Dendritic cell treated with granulocyte-macrophage colony-stimulating factor and Interleukin-4, amounts not matched to agents 40 ng/mL and 50 ng/mL, for 4 days (primary cell): ENCODE data around the gene GMEB1.
"Not testable (repeated sequence)": the region's sequence is repeated elsewhere in the genome, so short reads cannot be mapped to it uniquely, and the experiment has no call there.

Source experiments
- H3K27ac Mint-ChIP-seq: one replicate; pipeline ENCODE4 v1.8.0; 2022; ENCODE audit warnings: mild to moderate bottlenecking, mixed read lengths
- H3K27me3 Mint-ChIP-seq: one replicate; pipeline ENCODE4 v1.8.0; 2022; ENCODE audit warnings: mild to moderate bottlenecking, mixed read lengths
- H3K36me3 Mint-ChIP-seq: one replicate; pipeline ENCODE4 v1.8.0; 2022; ENCODE audit warnings: low read depth, mixed read lengths
- H3K4me1 Mint-ChIP-seq: one replicate; pipeline ENCODE4 v1.8.0; 2022; ENCODE audit warnings: low read depth, mixed read lengths
- H3K4me3 Mint-ChIP-seq: one replicate; pipeline ENCODE4 v1.8.0; 2022; ENCODE audit warnings: mild to moderate bottlenecking, moderate library complexity, mixed read lengths
- H3K9me3 Mint-ChIP-seq: one replicate; pipeline ENCODE4 v1.8.0; 2022; ENCODE audit warnings: mixed read lengths
- intact Hi-C: fragments of 100-400 bp; cut with micrococcal nuclease; formaldehyde crosslinking; loops from one replicate; pipeline ENCODE4 v1.15.0; 2022

GMEB1 gene

GRCh38 chr1:28750771-28751294 lies 82.2 kb downstream of the GMEB1 start:
- H3K27ac Mint-ChIP-seq, intact Hi-C loops, H3K4me3 Mint-ChIP-seq, H3K9me3 Mint-ChIP-seq, H3K27me3 Mint-ChIP-seq: not testable (repeated sequence)
- Mint-ChIP-seq H3K4me1 (peaks cover 48% of the 10 kb centered on the region), H3K36me3 (peaks cover 51% of the 10 kb centered on the region)

GRCh38 chr1:28751315-28752060 lies 82.9 kb downstream of the GMEB1 start:
- intact Hi-C loops = no loop called here
- no peak overlapping the region for H3K27ac Mint-ChIP-seq
- H3K36me3 Mint-ChIP-seq = peaks cover 44% of the 10 kb centered on the region
- H3K9me3 Mint-ChIP-seq = no peaks in the 10 kb centered on the region
- H3K27me3 Mint-ChIP-seq = no peaks in the 10 kb centered on the region
- H3K4me3 Mint-ChIP-seq = no peak overlapping the region
- H3K4me1 Mint-ChIP-seq = peaks cover 42% of the 10 kb centered on the region

DNA sequence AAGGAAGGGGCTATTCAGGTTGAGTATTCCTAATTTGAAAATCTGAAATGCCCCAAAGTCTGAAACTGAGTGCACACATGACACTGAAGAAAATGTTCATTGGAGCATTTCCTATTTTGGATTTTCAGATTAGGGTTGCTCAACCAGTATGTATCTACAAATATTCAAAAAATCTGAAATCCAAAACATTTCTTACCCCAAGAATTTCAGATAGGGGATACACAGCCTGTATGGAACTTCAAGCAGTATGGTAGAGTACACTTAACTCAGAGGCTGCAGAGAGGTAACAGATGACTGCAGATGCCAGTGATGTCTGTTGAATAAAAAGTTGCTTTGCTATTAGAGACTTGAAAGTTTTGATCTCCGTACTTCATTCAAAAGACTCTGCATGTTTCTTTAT lies 87.1 kb downstream of the GMEB1 start:
- intact Hi-C loops = no loop called here
- no peaks in the 10 kb centered on the region for H3K27me3 Mint-ChIP-seq
- H3K36me3 Mint-ChIP-seq = peaks cover 41% of the 10 kb centered on the region
- H3K9me3 Mint-ChIP-seq = no peaks in the 10 kb centered on the region
- peaks cover 23% of the 10 kb centered on the region for H3K4me1 Mint-ChIP-seq
- no peak overlapping the region for H3K27ac Mint-ChIP-seq
- no peak overlapping the region for H3K4me3 Mint-ChIP-seq

DNA sequence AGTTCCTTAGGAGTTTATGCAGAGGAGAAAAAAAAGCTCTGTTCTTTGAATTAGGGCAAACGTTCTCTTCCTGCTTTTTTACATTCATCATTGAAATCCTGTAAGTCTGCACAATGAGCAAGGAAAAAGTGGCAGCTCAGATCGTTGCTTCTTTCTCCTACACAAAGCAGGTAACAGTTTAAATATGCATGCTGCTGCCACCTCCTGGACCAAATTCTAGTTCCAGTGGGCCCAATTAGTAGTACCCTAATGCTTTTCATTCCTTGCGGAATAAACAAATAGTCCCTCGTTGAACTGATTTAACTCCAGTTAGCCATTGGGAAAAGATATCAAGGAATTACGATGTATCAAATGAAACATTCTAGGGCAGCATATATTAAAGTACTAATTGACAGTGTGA lies 88.3 kb downstream of the GMEB1 start:
- peaks cover 15% of the 10 kb centered on the region for H3K4me1 Mint-ChIP-seq

GRCh38 chr1:28758420-28758819 lies 89.8 kb downstream of the GMEB1 start:
- no peaks in the 10 kb centered on the region for H3K27me3 Mint-ChIP-seq
- intact Hi-C loops = no loop called here
- H3K36me3 Mint-ChIP-seq = peaks cover 39% of the 10 kb centered on the region
- H3K4me1 Mint-ChIP-seq = peaks cover 12% of the 10 kb centered on the region
- H3K9me3 Mint-ChIP-seq = no peaks in the 10 kb centered on the region
- no peak overlapping the region for H3K27ac Mint-ChIP-seq
- H3K4me3 Mint-ChIP-seq = no peak overlapping the region

More for the DNA sequence above, 88.3 kb downstream of the GMEB1 start:
- Mint-ChIP-seq H3K27ac (no peak overlapping the region), H3K27me3 (no peaks in the 10 kb centered on the region), H3K36me3 (peaks cover 42% of the 10 kb centered on the region), H3K9me3 (no peaks in the 10 kb centered on the region), H3K4me3 (no peak overlapping the region)
- intact Hi-C loops = no loop called here

DNA sequence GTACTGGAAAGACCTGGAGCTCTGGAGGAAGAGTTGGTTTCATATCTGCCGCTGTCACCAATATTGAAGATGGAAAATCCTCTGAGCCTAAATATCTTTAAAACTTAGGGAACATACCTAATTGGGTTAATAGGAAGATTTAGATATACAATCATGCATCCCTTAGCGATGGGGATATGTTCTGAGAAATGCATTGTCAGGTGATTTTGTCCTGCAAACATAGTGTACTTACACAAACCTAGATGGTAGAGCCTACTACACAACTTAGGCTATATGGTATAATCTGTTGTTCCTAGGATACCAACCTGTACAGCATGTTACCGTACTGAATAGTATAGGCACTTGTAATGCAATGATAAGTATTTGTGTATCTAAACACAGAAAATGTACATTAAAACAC lies 90.7 kb downstream of the GMEB1 start:
- no peak overlapping the region for H3K27ac Mint-ChIP-seq
- peaks cover 40% of the 10 kb centered on the region for H3K36me3 Mint-ChIP-seq

DNA sequence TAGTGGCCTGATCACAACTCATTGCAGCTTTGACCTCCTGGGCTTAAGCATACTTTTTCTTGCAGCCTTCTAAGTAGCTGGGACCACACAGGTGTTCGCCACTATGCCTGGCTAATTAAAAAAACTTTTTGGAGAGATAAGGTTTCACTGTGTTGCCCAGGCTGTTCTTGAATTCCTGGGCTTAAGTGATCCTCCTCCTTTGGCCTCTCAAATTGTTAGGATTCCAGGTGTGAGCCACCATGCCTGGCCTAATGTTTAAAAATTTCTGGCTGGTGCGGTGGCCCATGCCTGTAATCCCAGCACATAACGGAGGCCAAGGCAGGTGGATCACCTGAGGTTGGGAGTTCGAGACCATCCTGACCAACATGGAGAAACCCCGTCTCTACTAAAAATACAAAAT lies 92.6 kb downstream of the GMEB1 start:
- intact Hi-C loops = no loop called here
- Mint-ChIP-seq H3K4me1 (peaks cover 5% of the 10 kb centered on the region), H3K27ac (no peak overlapping the region), H3K27me3 (no peaks in the 10 kb centered on the region), H3K36me3 (peaks cover 60% of the 10 kb centered on the region), H3K9me3 (no peaks in the 10 kb centered on the region), H3K4me3 (no peak overlapping the region)

More for the DNA sequence above, 90.7 kb downstream of the GMEB1 start:
- no peaks in the 10 kb centered on the region for H3K9me3 Mint-ChIP-seq
- H3K4me1 Mint-ChIP-seq = peaks cover 5% of the 10 kb centered on the region
- H3K4me3 Mint-ChIP-seq = no peak overlapping the region
- no peaks in the 10 kb centered on the region for H3K27me3 Mint-ChIP-seq
- intact Hi-C loops = no loop called here

- Mint-ChIP-seq H3K4me1 (peaks cover 6% of the 10 kb centered on the region), H3K9me3 (no peaks in the 10 kb centered on the region), H3K27ac (no peak overlapping the region), H3K36me3 (peaks cover 79% of the 10 kb centered on the region), H3K27me3 (no peaks in the 10 kb centered on the region), H3K4me3 (no peak overlapping the region)
- intact Hi-C loops = no loop called here
Observed at GRCh38 chr1:28766532-28767183, 98.1 kb downstream of the GMEB1 start.
